ENCODE results near the gene KLHL22. TPM values are rescaled to one million over a fixed set of nuclear protein-coding genes. Genes with fewer than 3 reads are reported as not detected.

Gene KLHL22
- total and polyA plus RNA-seq, 2 experiments from 2014 or later = 33.8 to 55.0 TPM

- Histone ChIP-seq H3K9me3 (ENCODE audit: low read depth) (no peaks in the 10 kb centered on the region), H3K36me3 (peaks cover 3% of the 10 kb centered on the region), H3K27me3 (no peaks in the 10 kb centered on the region), H3K27ac (no peak overlapping the region), H3K4me1 (ENCODE audit: low read depth) (peaks cover 6% of the 10 kb centered on the region), H3K4me3 (no peak overlapping the region)
- TF ChIP-seq CTCF (IDR thresholded peaks at IDR 0.05; ENCODE audit: low read depth, low read length) = no peak
- no peak for DNase-seq (ENCODE audit: low read depth in 1 of 2, low spot score in 1 of 2)
These were observed 87.8 kb downstream of the KLHL22 start for GRCh38 chr22:20407829-20408228.

GRCh38 chr22:20406686-20407408 is 88.7 kb downstream of the KLHL22 start:
- no peak overlapping the region for H3K4me3 ChIP-seq
- DNase-seq (ENCODE audit: low read depth in 1 of 2, low spot score in 1 of 2) = no peak
- H3K27me3 ChIP-seq = no peaks in the 10 kb centered on the region
- TF ChIP-seq CTCF (IDR thresholded peaks at IDR 0.05; ENCODE audit: low read depth, low read length) = no peak
- no peak overlapping the region for H3K27ac ChIP-seq
- H3K36me3 ChIP-seq = peaks cover 3% of the 10 kb centered on the region
- H3K9me3 ChIP-seq (ENCODE audit: low read depth) = no peaks in the 10 kb centered on the region
- H3K4me1 ChIP-seq (ENCODE audit: low read depth) = no peaks in the 10 kb centered on the region

GRCh38 chr22:20405931-20406685 is 89.5 kb downstream of the KLHL22 start:
- TF ChIP-seq CTCF (IDR thresholded peaks at IDR 0.05; ENCODE audit: low read depth, low read length) = no peak
- H3K4me3 ChIP-seq = no peak overlapping the region
- H3K27me3 ChIP-seq = no peaks in the 10 kb centered on the region
- peaks cover 3% of the 10 kb centered on the region for H3K36me3 ChIP-seq
- DNase-seq (ENCODE audit: low read depth in 1 of 2, low spot score in 1 of 2) = no peak
- H3K4me1 ChIP-seq (ENCODE audit: low read depth) = no peaks in the 10 kb centered on the region
- no peak overlapping the region for H3K27ac ChIP-seq
- H3K9me3 ChIP-seq (ENCODE audit: low read depth) = no peaks in the 10 kb centered on the region

- Histone ChIP-seq H3K9me3 (ENCODE audit: low read depth) (no peaks in the 10 kb centered on the region), H3K27ac (no peak overlapping the region), H3K4me3 (no peak overlapping the region), H3K27me3 (no peaks in the 10 kb centered on the region), H3K36me3 (peaks cover 3% of the 10 kb centered on the region), H3K4me1 (ENCODE audit: low read depth) (no peaks in the 10 kb centered on the region)
- TF ChIP-seq CTCF (IDR thresholded peaks at IDR 0.05; ENCODE audit: low read depth, low read length) = no peak
- no peak for DNase-seq (ENCODE audit: low read depth in 1 of 2, low spot score in 1 of 2)
These were observed 90.2 kb downstream of the KLHL22 start for GRCh38 chr22:20405291-20405930.

- no peak for TF ChIP-seq CTCF (IDR thresholded peaks at IDR 0.05; ENCODE audit: low read depth, low read length)
- Histone ChIP-seq H3K4me3 (no peak overlapping the region), H3K36me3 (peaks cover 3% of the 10 kb centered on the region), H3K4me1 (ENCODE audit: low read depth) (no peaks in the 10 kb centered on the region), H3K9me3 (ENCODE audit: low read depth) (no peaks in the 10 kb centered on the region), H3K27me3 (no peaks in the 10 kb centered on the region), H3K27ac (no peak overlapping the region)
- no peak for DNase-seq (ENCODE audit: low read depth in 1 of 2, low spot score in 1 of 2)
These were observed 90.7 kb downstream of the KLHL22 start for GRCh38 chr22:20404881-20405280.
